SKM-1 treated with dmso at 0.1 percent for 144 hours (cell line): ENCODE measurements around the gene CPTP.
A peak's percentile ranks its signal among the peaks of the same experiment; 100 is the strongest.
"Not testable (repeated sequence)": the region's sequence is repeated elsewhere in the genome, so short reads cannot be mapped to it uniquely, and the experiment has no call there.

Experiments
- DNase-seq: peaks from one replicate; lab custom pipeline; 2025; ENCODE audit not compliant: unreplicated experiment; lab: John Stamatoyannopoulos, UW

Gene CPTP

GRCh38 chr1:1305300-1306069 lies 19.1 kb upstream of the CPTP start:
- no peak for DNase-seq

- DNase-seq, result no peak
Measured at GRCh38 chr1:1306070-1306660, 18.4 kb upstream of the CPTP start.

- DNase-seq, result no peak
Measured at GRCh38 chr1:1306661-1307260, 17.8 kb upstream of the CPTP start.

- no peak for DNase-seq
Measured at GRCh38 chr1:1307261-1307922, 17.2 kb upstream of the CPTP start.

GRCh38 chr1:1307923-1308755 lies 16.5 kb upstream of the CPTP start, which contains the start of the genes ACAP3 and PUSL1:
Gene ACAP3, minus strand, starts transcription at chr1:1307930. Its CDS starts 115 bp downstream, at chr1:1307815.
Gene PUSL1, plus strand, starts transcription at chr1:1308597. Its CDS starts 47 bp downstream, at chr1:1308644.
- peak; percentile 89 for DNase-seq

- DNase-seq, result no peak
Measured at GRCh38 chr1:1308756-1309250, 15.8 kb upstream of the CPTP start.

GRCh38 chr1:1309251-1310108 lies 15.1 kb upstream of the CPTP start:
- no peak for DNase-seq

GRCh38 chr1:1310109-1310385 lies 14.6 kb upstream of the CPTP start:
- no peak for DNase-seq

- no peak for DNase-seq
Measured at GRCh38 chr1:1310476-1311053, 14.0 kb upstream of the CPTP start.

GRCh38 chr1:1311107-1312104 lies 13.2 kb upstream of the CPTP start:
- DNase-seq, result no peak

- DNase-seq, result no peak
Measured at GRCh38 chr1:1312450-1313314, 11.9 kb upstream of the CPTP start.

GRCh38 chr1:1313500-1314236 lies 10.9 kb upstream of the CPTP start:
- no peak for DNase-seq

GRCh38 chr1:1314237-1314586 lies 10.4 kb upstream of the CPTP start:
- DNase-seq, result no peak

GRCh38 chr1:1314678-1315335 lies 9.8 kb upstream of the CPTP start:
- DNase-seq, result no peak

GRCh38 chr1:1315435-1315954 lies 9.1 kb upstream of the CPTP start:
- no peak for DNase-seq

- not testable (repeated sequence) for DNase-seq
Measured at GRCh38 chr1:1316199-1316598, 8.4 kb upstream of the CPTP start.
